Stimulated activated memory B cell treated with anti-CD40 and anti-IgM and Interleukin-4, amounts not matched to agents 10 μg/mL and 1 μg/mL and 100 μg/mL, for 72 hours (primary cell): ENCODE measurements around the gene RSRC1.
"Not testable (repeated sequence)": the region's sequence is repeated elsewhere in the genome, so short reads cannot be mapped to it uniquely, and the experiment has no call there.

Experiments used
- ATAC-seq: fragments of 150-1000 bp; cut with Tn5 transposase; 2 replicates; pipeline ENCODE4 v1.10.0; 2021
- H3K27ac Mint-ChIP-seq: one replicate; pipeline ENCODE4 v1.8.0; 2022; ENCODE audit warnings: mild to moderate bottlenecking, mixed read lengths
- H3K27me3 Mint-ChIP-seq: one replicate; pipeline ENCODE4 v1.8.0; 2022; ENCODE audit warnings: mixed read lengths
- H3K36me3 Mint-ChIP-seq: one replicate; pipeline ENCODE4 v1.8.0; 2022; ENCODE audit warnings: mixed read lengths
- H3K4me1 Mint-ChIP-seq: one replicate; pipeline ENCODE4 v1.8.0; 2022; ENCODE audit warnings: mixed read lengths
- H3K4me3 Mint-ChIP-seq: one replicate; pipeline ENCODE4 v1.8.0; 2022; ENCODE audit warnings: mild to moderate bottlenecking, moderate library complexity, mixed read lengths
- H3K9me3 Mint-ChIP-seq: one replicate; pipeline ENCODE4 v1.8.0; 2022; ENCODE audit warnings: mixed read lengths

The RSRC1 gene

DNA sequence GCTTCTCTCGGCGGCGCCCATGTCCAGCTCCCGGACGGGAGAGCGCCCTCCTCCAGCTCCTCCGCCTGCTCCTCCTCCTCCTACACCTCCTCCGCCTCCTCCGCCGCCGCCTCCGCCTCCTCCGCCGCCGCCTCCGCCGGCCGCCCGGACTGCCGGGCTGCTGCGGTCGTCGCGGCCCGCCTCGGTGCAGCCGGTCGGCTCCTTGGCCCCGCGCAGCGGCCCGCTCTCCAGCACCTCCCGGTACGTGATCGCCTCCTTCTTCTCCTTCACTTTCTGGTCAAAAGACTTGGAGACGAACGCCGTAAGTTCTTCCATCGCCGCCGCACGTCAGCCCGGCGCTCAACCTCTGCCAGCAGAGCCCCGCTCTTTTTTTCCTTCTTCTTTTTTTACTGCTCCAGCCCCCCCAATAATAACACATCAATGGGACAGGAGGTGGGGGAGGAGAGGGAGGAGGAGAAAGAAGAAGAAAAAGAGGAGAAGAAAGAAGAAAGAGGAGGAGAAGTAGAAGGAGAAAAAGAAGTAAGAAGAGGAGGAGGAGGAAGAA lies 4.1 kb upstream of the RSRC1 start:
- H3K27me3 Mint-ChIP-seq, result peaks cover 64% of the 10 kb centered on the region
- H3K36me3 Mint-ChIP-seq, result peaks cover 8% of the 10 kb centered on the region
- H3K27ac Mint-ChIP-seq, result peak overlapping the region; percentile 63
- peaks cover 5% of the 10 kb centered on the region for H3K9me3 Mint-ChIP-seq
- peak overlapping the region; percentile 72 for H3K4me3 Mint-ChIP-seq
- ATAC-seq, result no peak
- H3K4me1 Mint-ChIP-seq, result peaks cover 39% of the 10 kb centered on the region

DNA sequence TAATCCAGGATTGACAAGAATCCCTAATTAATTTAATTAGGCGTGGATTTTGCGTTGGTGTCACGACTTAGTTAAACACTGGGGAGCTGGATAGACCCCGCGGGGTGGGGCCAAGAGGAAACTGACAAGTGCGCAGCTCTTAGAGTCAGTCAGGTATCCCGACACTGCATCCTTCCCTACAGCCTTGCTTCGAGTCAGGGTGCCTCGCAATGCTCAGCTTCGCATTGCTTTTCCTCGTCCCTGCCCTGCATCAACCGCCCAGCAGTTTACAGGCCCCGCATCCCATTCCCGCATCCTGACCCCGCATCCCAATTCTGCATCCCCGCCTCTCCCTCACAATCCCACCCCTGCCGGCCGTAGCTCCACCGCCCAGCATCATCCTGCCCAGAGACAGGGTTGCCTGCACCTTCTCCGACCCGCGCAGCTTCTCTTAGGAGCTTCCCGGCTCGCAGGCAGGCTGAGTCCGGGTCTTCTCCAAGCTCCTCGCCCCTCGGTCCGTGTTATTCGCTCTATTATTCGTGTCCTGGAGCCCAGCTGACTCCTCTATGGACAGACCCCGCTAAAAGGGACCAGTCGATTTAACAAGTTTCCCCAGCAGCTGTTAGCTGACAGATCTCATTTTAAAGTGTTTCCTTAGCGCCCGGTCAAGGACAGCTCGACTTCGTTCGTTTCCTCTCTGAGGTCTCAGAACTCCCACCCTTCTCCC lies 3.0 kb upstream of the RSRC1 start:
- Mint-ChIP-seq H3K27ac (peak overlapping the region; percentile 63), H3K36me3 (peaks cover 8% of the 10 kb centered on the region), H3K4me1 (peaks cover 51% of the 10 kb centered on the region), H3K9me3 (peaks cover 5% of the 10 kb centered on the region), H3K4me3 (peak overlapping the region; percentile 36), H3K27me3 (peaks cover 64% of the 10 kb centered on the region)
- ATAC-seq, result no peak

DNA sequence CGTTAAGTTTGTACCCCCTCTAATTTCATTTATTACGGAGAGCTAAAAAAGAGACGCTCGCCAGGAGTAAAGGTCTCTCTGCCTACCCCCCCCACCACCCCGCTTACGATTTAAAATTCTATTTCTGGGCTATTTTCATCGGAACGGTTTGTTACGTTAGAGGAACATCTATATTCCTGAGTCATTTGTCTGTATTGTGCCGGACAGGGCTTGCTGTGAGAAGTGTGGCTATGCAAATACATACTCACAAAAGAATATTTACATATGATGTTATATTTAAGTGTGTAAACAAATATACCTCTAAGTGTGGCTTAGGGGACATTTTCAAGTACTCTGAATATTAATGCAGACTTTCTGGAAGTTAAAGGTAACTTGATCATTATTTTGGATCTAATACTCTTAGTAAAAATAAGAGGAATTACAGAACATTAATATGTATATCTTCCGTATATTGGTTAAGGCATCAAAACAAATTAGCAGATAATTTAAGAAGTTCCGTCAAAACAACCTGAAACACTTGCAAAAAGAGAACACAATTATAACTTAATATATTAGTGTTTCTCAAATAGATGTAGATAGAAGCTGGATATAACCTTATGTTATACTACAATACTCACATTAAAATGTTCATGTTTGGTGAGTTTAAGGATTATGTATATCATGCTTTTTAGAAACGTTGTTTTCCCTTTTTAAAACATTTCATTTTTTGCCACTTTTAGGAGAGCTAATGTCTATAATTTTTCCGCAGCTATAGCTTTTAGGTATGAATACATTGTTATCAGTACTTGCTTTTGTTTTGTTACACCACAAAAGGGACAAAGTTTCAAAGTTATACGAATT lies 2.1 kb upstream of the RSRC1 start:
- Mint-ChIP-seq H3K4me1 (peaks cover 56% of the 10 kb centered on the region), H3K27ac (no peak overlapping the region), H3K9me3 (peaks cover 3% of the 10 kb centered on the region), H3K4me3 (no peak overlapping the region), H3K36me3 (peaks cover 8% of the 10 kb centered on the region), H3K27me3 (peaks cover 57% of the 10 kb centered on the region)
- ATAC-seq, result no peak

DNA sequence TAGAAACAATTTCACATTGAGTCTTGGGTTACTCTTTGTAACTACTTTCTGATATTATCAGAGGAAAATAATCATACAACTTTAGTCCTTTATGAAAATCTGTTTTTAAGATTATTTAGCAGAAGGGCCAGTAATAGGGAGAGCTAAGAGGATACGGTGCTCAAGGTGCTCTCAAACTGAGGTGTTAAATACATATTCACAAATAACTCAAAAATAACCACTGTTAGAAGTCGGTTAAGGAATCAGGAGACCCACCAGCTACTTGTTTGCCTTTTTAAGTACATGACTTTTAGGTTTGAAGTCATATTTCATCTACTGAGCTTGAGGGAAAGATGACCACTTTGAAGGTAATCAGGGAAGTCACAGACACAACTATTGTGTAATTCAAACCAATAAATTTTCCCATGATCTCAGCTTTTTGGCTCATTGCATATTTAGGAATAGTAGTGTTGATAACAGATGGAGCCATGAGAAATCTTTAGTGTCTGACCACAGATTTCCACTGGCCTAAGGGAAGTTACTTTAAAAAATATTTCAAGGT lies 1.4 kb upstream of the RSRC1 start:
- Mint-ChIP-seq H3K9me3 (no peaks in the 10 kb centered on the region), H3K27me3 (peaks cover 50% of the 10 kb centered on the region), H3K4me3 (no peak overlapping the region), H3K27ac (no peak overlapping the region), H3K4me1 (peaks cover 53% of the 10 kb centered on the region), H3K36me3 (peaks cover 10% of the 10 kb centered on the region)
- ATAC-seq, result no peak

DNA sequence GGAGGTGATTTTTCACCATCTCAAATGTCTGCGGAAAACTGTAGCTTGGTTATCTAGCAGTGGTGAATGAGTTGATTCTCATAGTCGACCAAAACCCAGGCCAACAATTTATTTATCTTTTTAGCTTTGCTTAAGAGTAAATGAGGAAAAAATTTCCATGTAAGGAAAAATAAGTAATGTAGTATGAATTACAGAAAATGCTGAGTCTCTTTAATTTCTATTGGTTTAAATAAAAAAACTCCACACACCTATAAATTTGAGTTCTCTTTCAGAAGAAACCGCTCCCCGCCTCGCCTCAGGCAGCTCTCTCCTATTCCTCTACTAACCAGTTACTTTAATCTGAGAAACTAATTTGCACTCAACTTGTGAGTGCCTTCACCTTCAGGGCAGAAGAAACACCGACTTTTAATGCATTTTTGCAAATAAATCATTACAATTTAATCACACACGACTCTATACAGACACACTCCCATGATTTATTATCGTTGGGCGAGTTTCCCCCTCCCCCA lies 540 bp upstream of the RSRC1 start:
- ATAC-seq, result no peak
- peaks cover 3% of the 10 kb centered on the region for H3K9me3 Mint-ChIP-seq
- peaks cover 58% of the 10 kb centered on the region for H3K4me1 Mint-ChIP-seq
- H3K36me3 Mint-ChIP-seq, result peaks cover 18% of the 10 kb centered on the region
- H3K27ac Mint-ChIP-seq, result peak overlapping the region; percentile 91
- H3K27me3 Mint-ChIP-seq, result peaks cover 41% of the 10 kb centered on the region
- peak overlapping the region; percentile 98 for H3K4me3 Mint-ChIP-seq

DNA sequence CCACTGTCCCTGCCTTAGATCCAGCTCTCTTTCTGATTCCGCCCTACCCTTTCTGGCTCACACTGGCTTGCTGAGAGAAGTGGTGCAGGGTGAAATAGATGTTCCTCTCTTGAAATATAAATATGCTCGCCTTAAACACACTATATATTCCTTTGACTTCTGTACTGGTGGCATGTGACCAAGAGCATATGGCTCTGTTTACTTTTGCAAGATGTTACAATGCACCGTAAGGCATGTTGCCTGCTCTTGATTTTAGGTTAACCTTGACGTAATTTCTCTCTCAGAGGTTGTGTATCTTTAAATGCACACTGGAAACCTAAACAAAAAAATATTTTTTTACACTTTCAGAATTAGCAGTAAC lies 749 bp downstream of the RSRC1 start:
- Mint-ChIP-seq H3K4me3 (peak overlapping the region; percentile 98), H3K27me3 (peaks cover 29% of the 10 kb centered on the region), H3K36me3 (peaks cover 23% of the 10 kb centered on the region), H3K4me1 (peaks cover 62% of the 10 kb centered on the region), H3K27ac (peak overlapping the region; percentile 91), H3K9me3 (peaks cover 3% of the 10 kb centered on the region)
- ATAC-seq, result no peak

DNA sequence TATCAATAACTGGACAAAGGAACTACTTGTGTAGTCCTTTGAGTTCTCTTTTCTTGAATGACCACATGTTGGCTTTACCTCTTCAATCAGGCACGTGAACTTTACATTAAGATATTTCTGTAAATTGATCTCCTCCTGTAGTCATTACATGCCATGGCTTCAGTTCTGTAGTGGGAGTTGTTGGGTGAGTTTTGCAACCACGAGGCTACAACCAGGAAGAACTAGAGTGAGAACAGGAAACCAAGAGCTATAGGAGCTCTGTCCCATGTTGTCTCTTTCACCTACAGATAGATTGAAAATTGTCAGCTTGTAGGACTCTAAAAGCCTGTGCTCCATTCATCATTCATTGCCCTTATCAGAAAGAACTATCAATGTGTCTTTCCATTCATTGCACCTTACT lies 2.0 kb downstream of the RSRC1 start:
- Mint-ChIP-seq H3K27me3 (peaks cover 16% of the 10 kb centered on the region), H3K36me3 (peaks cover 23% of the 10 kb centered on the region), H3K4me3 (no peak overlapping the region), H3K4me1 (peaks cover 54% of the 10 kb centered on the region), H3K27ac (no peak overlapping the region), H3K9me3 (peaks cover 3% of the 10 kb centered on the region)
- ATAC-seq, result no peak

DNA sequence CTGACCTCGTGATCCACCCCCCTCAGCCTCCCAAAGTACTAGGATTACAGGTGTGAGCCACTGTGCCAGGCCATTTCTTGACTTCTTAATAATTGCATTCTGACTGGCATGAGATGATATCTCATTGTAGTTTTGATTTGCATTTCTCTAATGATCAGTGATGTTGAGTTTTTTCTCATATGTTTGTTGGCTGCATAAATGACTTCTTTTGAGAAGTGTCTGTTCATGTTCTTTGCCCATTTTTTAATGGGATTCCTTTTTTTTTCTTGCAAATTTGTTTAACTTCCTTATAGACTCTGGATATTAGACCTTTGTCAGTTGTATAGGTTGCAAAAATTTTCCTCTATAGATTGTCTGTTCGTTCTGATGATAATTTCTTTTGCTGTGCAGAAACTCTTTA lies 3.7 kb downstream of the RSRC1 start:
- H3K4me1 Mint-ChIP-seq, result peaks cover 63% of the 10 kb centered on the region
- H3K4me3 Mint-ChIP-seq, H3K9me3 Mint-ChIP-seq: not testable (repeated sequence)

DNA sequence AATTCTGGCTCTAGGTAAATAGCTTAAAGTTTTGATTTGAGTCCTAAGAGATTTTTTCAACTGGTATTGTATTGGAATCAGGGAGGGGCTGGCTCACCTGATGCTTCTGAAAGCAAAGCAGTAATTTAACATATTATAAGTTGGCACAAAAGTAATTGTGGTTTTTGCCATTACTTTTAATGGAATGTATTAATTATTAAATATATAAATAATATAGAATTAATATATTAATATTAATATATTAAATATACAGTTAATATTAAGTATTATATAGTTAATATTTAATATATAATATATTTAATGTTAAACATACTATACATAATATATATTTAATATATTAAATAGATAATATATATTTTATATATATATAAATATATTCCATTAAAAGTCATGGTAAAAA lies 10.4 kb downstream of the RSRC1 start:
- H3K4me3 Mint-ChIP-seq, result no peak overlapping the region
- ATAC-seq, result no peak
- peaks cover 4% of the 10 kb centered on the region for H3K9me3 Mint-ChIP-seq
- H3K27me3 Mint-ChIP-seq, result no peaks in the 10 kb centered on the region
- peaks cover 24% of the 10 kb centered on the region for H3K4me1 Mint-ChIP-seq
- H3K27ac Mint-ChIP-seq, result no peak overlapping the region
- H3K36me3 Mint-ChIP-seq, result peaks cover 28% of the 10 kb centered on the region

More for the DNA sequence above, 3.7 kb downstream of the RSRC1 start:
- not testable (repeated sequence) for ATAC-seq, H3K27ac Mint-ChIP-seq, H3K27me3 Mint-ChIP-seq
- peaks cover 23% of the 10 kb centered on the region for H3K36me3 Mint-ChIP-seq

DNA sequence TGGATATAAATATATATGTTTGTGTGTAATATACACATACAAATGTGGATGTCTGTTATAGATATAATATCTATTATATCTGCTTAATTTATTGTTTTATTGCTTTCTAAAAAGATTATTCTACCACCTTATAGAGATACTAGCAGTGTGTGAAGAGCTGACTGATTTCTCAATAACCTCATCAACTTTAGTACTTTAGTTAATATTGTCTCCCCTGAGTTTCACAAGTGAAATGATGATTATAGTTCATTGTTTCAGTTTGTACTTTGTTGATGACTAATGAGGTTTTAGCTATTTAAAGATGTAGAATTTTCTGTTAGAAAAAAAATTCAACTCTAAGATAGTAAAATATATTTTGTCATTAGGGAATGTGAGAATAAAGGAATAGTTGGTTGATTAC lies 11.4 kb downstream of the RSRC1 start:
- no peak for ATAC-seq
- Mint-ChIP-seq H3K36me3 (peaks cover 37% of the 10 kb centered on the region), H3K27ac (no peak overlapping the region), H3K27me3 (no peaks in the 10 kb centered on the region), H3K4me3 (no peak overlapping the region), H3K9me3 (peaks cover 12% of the 10 kb centered on the region), H3K4me1 (peaks cover 28% of the 10 kb centered on the region)

DNA sequence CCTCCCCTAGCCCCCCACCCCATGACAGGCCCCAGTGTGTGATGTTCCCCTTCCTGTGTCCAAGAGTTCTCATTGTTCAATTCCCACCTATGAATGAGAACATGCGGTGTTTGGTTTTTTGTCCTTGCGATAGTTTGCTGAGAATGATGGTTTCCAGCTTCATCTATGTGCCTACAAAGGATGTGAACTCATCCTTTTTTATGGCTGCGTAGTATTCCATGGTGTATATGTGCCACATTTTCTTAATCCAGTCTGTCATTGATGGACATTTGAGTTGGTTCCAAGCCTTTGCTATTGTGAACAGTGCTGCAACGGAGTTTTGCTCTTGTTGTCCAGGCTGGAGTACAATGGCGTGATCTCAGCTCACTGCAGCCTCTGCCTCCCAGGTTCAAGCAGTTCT lies 12.8 kb downstream of the RSRC1 start:
- peaks cover 52% of the 10 kb centered on the region for H3K36me3 Mint-ChIP-seq
- peaks cover 29% of the 10 kb centered on the region for H3K4me1 Mint-ChIP-seq

DNA sequence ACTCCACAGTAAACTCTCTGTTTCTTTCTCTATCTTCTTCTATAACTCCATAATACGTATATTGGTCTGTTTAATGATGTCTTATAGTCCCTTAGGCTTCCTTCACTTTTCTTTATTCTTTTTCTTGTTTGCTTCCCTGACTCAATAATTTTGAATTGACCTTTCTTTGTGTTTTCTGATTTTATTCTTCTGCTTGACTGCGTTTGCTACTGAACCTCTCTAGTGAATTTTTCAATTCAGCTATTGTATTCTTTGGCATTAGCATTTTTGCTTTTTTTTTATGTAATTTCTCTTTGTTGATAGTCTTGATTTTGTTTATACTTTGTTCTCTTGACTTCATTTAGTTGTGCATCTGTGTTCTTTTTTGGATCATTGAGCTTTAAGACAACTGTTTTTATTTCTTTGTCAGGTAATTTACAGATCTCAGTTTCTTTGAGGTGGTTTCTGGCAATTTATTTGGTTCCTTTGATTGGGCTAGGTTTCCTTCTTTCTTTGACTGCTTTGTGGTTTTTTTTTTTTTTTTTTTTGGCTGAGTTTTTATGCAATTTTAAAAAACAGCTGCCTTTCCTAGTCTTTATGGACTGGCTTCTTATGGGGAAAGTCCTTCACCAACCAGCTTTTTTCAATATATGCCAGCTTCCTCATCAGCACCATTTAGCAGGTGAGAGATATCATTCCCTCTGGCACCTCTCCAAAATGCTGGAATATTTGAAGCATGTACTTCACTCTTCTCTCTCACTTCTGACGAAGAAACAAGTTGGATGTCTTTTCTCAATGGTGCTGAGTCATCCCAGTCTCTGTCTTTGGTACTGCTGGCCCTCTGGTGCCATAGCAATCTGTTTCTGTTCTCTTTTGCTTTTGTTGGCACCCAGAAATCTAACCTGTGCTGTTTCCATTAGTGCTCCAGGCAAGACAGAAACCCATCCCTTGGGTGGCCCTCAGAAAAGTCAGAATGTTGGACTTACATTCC lies 17.6 kb downstream of the RSRC1 start:
- Mint-ChIP-seq H3K9me3 (peaks cover 24% of the 10 kb centered on the region), H3K27me3 (no peaks in the 10 kb centered on the region), H3K4me3 (no peak overlapping the region), H3K27ac (peak overlapping the region; percentile 32), H3K36me3 (peaks cover 88% of the 10 kb centered on the region), H3K4me1 (peaks cover 16% of the 10 kb centered on the region)
- ATAC-seq, result no peak

More for the DNA sequence above, 12.8 kb downstream of the RSRC1 start:
- not testable (repeated sequence) for H3K27ac Mint-ChIP-seq, ATAC-seq, H3K4me3 Mint-ChIP-seq, H3K27me3 Mint-ChIP-seq
- peaks cover 24% of the 10 kb centered on the region for H3K9me3 Mint-ChIP-seq

DNA sequence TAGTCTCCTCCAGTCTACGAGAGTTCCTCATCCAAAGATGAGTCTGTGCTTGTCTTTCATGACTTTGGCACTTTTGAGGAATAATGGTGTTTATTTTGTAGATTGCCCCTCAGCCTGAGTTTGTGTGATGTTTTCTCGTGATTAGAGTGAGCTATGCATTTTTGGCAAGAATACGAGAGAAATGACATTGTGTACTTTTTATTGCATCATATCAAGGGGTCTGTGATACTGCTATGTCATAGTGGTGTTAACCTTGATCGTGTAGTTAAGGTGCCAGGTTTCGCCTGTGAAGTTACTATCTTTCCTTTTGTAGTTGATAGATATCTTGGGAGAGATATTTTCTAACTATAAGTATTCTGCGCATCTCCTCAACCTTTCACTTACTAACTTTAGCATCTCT lies 18.9 kb downstream of the RSRC1 start:
- Mint-ChIP-seq H3K27ac (no peak overlapping the region), H3K9me3 (peaks cover 24% of the 10 kb centered on the region), H3K27me3 (no peaks in the 10 kb centered on the region), H3K4me1 (peaks cover 16% of the 10 kb centered on the region), H3K36me3 (peaks cover 82% of the 10 kb centered on the region), H3K4me3 (no peak overlapping the region)
- no peak for ATAC-seq

DNA sequence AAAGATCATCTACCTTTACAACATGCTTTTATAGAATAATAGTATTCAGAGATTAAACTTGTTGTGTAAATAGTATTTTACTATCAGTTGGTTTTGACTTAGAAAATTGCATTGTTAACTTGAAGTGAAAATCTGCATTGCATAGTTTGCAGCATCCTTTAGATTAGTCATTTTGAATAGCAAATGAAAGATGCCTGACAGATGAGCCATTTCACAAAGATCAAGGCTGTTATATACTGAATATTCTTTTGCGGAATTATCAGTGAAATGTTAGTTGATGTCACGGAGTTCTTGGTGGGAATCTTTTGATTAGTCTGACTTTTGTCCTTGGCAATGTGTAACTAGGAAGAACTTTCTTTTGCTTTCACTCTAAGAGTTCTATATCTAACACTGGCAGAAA lies 24.5 kb downstream of the RSRC1 start:
- no peak for ATAC-seq
- Mint-ChIP-seq H3K4me1 (no peaks in the 10 kb centered on the region), H3K36me3 (peaks cover 49% of the 10 kb centered on the region), H3K4me3 (no peak overlapping the region), H3K27ac (no peak overlapping the region), H3K9me3 (no peaks in the 10 kb centered on the region), H3K27me3 (no peaks in the 10 kb centered on the region)
